Activated T-helper 1 cell treated with anti-CD3 and anti-CD28 coated beads, Interleukin-2, amount 50 U/mL, for 16 hours (primary cell): Measurements from ENCODE around the gene VWA8.

Source experiments
- DNase-seq, 2 donors: peaks; one replicate each; pipeline ENCODE4 v3.0.0-alpha.2; 2020; ENCODE audit warnings: low read depth in 1 of 2, low spot score in 1 of 2

The VWA8 gene

DNA sequence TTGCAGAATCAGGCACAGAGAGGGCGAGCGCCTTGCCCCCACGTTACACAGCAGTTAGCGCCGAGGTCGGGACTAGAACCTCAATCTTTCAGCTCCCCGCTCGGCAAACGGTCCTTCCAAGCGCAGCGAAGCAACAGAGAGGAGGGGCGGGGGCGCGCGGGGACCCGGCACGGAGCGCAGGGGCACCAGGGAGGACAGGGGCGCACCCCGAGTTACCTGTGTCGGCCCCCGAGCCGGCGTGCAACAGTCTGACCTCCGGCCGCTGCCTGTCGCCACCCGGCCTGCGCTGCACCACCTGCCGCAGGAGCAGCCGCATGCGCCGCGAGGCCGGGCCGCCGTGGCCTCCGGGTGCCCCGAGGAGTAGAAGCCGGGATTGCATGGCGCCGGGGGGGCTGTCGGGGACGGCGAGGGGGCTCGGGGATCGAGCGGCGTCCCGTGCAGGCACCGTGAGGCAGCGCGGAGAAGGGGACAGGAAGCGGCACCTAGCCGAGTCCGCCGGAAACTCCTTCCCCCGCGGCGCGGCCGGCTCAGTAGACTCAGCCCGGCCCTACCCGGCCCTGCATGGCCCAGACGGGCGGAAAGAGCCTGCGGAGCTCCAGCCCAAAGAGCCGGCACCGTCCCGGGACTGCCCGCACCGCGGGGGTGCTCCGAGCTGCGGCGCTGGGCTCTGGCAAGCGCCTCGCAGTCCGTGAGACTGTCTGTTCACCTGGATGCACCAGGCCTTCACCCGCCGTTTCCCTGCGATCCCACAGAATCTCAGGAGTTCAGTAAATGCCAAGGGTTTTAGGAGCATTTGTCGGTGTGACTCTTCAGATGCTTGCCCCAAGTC, at the start of gene VWA8:
VWA8 (minus strand) TSS at position 473 of the 829 bp plus-strand sequence; CDS start at position 379, 94 bp downstream.
- peak; percentile 70 to 79 for DNase-seq

DNA sequence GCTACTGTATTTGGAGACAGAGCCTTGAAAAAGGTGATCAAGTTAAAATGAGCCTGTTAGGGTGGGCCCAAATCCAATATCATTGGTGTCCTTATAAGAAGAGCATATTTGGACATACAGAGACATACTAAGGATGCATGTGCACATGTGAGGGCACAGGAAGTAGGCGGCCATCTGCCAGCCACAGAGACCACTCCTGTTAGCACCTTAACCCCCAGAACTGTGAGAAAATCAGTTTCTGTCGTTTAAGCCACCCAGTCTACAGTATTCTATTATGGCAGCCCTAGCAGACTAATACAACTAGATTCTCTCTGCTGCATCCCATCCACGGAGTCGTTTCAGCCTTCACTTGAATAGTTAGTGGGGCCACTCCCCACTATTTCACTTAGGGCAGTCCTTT, 48.1 kb upstream of the VWA8 start:
- DNase-seq = no peak

DNA sequence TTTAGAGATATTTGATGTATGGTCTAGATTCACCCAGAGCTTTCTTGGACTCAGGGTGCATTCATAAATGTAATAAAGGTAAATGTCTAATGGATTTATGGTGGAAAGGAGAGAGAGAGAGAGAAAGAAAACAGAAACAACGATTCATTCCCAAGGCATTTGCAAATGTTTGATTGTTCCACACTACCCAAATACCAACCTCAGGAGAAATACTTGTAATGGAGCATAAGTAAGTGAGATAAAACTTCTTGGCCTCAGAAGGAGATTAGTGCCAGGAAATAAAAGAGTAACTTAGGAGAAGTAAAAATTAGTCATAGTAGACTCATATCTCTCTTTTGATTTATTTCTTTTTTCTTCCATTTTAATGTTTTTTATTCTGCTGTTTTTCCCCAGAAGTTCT, 46.9 kb upstream of the VWA8 start:
- no peak for DNase-seq

DNA sequence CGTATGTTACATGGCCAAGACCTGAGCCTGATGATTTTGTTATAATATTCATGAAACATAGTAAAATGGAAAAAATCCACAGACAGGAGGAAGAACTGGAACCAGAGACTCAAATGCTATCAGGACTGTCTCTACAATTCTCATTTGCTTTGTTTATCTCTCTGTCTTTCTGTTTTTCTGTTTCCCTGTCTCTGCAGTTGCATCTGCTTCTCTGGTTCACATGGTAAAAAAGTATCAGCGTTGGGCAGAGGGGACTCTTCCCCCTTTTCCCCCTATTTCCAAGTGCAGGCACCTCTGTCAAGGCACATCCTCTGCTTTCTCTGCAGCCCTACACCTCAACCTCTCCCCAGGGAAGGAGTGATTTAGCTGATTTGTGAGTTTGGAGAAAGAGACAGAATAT, 41.2 kb upstream of the VWA8 start:
- no peak for DNase-seq

DNA sequence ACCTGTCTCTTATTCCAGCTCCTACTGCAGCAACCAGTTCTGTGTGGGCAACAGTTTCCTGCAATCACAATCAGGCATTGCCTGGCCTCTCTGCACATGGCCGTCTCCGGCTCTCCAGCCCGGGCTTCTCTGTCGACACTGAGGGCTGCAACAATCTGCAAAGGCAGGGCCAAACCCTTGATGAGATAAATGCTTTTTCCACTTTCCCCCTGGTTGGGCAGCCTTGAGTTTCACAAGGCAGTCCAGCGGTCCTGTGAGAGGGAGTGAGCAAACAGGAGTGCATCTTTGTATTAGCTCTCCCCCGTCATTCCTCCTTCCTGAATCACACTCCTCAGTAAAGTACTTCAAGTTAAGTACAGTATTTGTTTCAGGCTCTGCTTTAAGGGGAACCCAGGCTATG, 40.7 kb upstream of the VWA8 start:
- DNase-seq = no peak

DNA sequence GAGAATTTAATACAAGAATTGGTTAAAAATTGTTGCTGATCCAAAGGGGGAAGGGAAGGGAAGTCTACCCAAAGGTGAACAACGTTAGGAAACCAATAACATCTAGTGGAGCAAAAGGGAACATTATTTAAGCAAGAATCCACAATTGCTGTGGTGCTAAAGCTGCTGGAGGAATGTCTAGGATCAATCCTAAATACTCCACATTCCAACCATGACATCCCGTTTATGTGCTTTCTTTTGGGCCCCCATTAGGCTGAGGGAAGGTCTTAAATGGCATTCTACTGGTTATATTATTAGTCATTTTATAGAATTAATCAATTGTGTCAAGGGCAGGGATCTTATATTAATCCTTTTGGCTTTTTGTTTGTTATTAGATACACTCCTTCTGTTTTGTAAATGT, 39.9 kb upstream of the VWA8 start:
- no peak for DNase-seq

DNA sequence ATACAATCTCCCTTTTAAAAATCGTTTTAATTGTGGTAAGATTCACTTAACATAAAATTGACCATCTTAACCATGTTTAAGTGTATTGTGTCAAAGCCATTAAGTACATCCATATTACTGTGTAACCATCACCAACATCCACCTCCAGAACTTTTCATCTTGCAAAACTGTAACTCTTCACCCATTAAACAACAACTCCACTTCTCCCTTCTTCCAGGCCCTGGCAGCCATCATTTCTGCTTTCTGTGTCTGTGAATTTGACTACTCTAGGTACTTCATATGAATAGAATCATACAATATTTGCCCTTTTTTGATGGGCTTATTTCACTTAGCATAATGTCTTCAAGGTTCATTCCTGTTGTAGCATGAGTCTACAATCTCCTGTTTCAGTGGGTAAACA, 36.5 kb upstream of the VWA8 start:
- DNase-seq = no peak

DNA sequence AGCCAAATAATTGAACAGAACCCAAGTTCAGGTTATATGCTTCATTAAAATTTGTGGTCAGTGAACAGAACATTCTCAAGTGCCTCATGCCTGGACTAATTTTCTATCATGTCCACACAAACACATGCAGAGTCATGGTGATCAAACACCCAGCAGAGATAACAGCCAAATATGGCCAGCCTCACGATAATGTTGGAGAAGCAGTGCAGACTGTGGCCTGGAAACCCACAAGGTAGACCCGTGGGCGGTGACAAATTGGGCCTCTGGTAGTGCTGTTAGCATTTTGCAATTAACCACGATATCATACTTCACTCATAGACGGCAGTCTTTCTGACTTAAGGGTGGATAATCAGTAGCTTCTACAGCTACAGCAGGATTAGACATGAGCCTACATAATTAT, 35.0 kb upstream of the VWA8 start:
- DNase-seq = no peak

DNA sequence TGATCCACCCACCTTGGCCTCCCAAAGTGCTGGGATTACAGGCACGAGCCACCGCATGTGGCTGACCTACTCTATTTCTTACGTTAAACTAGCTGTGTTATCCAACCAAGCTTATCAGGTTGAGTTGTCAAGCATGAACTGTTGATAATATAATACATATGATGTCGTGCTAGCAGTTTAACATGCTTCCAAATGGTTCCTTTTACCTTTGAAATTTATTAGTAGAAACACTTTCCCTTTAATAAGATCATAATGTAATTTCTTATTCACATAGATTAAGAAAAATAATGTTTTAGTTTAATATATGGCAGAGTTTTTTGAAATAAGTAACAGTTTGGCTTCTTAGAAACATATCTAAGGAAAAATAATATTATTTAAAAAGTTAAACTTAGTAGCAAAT, 34.4 kb upstream of the VWA8 start:
- DNase-seq = no peak

DNA sequence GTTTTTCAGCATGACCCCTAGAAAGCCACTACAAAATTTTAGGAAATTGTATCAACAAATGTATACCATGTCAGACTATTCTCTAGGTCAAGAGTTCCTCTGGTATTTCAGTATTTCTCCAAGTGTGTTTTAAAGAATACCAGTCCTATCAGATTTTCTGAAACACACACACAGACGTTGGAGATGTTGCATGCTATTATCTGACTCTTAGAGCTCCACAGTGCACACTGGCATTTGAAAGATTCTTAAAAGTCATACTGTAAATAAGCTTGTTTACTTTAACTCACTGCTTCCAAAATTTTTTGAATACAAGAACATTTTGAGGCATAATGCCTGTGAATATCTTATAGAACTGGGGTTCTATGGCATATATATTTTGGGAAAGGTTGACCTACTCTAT, 33.8 kb upstream of the VWA8 start:
- no peak for DNase-seq

DNA sequence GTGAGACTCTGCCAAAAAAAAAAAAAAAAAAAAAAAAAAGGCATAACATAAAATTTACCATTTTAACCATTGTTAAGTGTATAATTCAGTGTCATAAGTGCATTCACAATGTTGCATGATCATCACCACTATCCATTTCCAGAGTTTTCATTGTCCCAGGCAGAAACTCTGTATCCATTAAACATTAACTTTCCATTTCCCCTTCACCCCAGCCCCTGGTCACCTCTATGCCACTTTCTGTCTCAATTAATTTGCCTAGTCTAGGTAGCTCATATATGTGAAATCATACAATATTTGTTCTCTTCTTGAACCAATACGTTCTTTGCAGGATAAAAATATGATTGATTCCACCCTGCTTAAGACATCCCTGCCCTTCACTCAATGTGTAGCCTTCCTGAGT, 31.0 kb upstream of the VWA8 start:
- DNase-seq = no peak

DNA sequence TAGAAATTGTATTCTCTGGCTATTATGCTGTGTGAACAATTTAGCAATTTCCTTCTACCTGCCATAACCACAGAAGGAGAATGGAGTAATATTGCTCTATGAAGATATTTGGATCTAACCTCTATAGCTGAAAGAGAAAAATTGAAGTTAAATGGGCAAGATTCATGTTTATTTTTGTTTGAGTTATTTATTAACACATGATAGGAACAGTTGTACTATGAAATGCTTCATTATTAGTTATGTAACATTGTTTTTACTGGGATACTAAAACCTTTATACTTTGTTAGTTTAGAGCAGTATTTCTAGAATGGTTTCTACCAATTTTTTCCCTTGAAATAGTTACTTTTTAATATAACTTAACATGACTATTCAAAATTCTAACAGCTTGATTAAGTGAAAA, 27.3 kb upstream of the VWA8 start:
- no peak for DNase-seq

DNA sequence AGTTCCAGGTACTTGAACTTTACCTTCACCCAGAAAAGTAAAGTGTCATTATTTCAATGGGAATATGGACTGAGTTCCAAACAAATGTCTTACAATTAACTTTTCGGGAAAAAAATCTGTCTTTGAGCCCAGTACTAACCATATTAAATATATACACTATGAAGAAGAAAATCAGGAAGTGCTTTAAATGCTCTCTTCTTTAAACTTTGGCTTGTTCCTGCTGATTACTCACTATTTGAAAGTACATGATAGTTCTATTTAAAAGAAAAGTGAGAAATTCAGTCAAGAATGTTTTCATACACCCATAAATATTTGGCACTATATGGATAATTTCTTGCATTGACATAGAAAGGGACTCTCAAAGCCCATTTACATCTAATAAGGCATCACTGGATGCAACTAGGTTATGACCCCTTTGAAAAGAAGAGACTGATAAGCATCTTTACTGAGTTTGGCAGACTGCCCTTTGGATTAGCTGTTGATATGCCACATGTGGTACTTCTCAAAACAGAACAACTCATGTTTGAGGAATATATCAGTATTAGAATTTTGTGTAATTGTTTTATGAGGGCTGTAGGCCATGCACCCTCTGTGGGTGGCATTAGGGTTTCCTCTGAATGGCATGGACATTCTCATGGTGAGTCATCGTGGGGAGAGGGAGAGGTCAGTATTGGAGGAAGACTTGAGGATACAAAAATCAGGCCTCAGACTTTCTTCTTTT, 25.0 kb upstream of the VWA8 start:
- DNase-seq = no peak

DNA sequence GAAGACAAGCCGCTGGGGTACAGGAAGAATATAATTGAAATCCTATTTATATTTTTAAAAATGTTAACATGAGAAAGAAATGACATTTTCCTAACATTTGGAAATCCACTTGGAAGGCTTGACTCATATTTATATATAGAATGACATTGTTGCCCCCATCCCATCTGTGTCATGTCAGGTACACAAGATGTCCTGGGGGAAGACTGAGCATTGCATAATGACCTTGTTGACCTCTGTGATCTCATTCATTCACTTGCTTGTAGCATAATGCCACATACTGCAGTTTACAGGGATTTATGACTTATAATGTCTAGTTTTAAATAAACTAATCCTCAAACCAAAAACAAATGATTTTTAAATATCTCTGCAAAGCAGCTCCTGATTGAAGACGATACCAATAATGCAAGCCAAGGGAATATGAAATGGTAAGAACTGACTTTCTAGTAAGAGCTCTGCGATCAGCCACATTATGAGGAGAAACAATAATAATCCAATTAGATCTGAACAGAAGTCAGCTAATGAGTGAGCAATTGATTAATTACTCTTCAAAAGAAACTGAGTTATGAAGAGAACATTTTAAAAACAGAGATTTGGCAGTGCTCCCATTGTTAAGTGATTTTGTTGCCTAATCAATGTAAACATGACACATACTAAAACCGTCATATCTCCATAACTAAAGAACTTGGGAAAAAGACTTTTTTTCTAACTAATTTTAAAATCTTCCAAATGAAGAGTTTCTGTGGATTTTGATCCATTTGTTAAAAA, 21.2 kb upstream of the VWA8 start:
- DNase-seq = no peak

DNA sequence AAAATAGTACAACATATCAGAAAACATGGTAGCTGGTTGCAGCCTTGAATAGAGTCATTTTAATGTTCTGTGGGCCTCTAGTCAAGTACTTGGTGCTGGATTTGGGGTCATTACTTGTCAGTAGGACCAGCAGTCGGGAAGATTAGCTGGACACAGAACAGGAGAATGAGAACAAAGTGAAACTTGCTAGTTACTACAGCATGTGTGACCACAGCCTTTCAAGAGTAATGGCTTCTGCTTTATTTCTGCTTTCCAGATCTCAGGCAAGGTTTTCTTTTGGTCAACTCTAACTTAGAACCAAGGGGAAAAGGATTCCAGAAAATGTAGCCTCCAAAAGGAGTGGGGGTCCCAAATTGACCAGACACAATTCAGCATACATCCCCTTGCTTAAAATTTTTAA, 17.1 kb upstream of the VWA8 start:
- DNase-seq = no peak

DNA sequence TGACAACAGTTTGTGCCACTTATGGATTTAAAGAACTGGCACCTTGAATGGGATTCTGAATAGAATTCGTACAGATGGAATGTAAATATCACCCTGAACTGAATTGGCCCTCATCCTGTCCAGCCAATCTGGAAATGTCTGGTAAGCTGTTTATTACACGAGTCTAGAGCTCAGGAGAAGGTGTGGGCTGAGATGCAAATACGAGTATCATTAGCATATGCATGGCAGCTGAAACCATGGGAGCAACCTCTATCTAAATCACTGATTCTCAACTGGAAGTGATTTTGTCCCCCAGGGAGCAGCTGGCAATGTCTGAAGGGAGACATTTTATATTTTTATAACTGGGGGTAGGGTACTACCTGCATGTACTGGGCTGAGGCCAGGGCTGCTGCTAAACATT, 15.6 kb upstream of the VWA8 start:
- DNase-seq = no peak

DNA sequence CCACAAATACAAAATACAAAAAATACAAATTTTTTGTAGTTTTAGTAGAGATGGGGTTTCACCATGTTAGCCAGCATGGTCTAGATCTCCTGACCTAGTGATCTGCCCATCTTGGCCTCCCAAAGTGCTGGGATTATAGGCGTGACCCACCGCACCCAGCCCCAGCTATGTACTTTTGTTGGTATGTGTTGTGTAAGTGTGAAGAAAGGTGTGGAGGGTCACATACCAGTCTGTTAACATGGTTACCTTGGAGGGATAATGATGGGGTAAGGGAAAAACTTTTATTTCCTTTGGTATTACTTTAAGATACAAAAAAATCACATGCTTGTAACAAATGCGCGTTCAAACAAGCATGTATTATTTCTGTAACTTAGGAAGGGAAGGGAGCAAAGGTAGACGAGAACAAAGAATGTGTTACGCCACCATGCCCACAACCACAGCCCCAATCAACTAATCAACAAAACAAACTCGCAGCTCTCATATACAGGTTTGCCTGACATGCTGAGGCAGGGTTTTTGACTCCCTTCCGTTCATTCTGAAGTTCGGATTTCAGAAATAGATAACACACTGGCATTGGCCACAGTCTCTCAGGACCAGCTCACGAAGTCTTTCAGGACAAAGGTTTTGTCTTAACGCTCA, 13.5 kb upstream of the VWA8 start:
- DNase-seq = no peak

DNA sequence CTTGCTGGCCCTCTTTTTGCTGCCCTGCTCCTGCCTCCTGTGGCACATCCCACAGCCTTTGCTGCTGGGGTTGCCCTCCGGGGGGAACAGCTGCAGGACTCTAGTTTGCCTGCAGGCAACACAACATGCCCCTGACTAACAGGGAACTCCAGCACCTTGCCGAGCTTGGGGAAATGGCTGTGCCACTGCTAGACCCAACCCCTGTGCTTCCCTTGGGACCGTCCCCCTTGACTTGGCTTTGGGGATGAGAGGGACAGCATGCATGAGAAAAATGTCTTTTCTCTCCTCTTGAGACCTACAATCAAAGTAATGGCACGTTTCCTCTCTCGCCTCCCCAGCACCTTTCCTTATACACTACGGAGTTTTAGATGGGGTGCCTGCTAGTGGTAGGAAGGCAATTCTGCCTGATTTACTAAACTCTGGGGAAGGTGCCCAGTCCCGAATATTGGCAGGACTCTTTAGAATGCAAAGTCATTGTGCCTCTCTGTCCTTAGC, 12.4 kb upstream of the VWA8 start:
- DNase-seq = no peak

DNA sequence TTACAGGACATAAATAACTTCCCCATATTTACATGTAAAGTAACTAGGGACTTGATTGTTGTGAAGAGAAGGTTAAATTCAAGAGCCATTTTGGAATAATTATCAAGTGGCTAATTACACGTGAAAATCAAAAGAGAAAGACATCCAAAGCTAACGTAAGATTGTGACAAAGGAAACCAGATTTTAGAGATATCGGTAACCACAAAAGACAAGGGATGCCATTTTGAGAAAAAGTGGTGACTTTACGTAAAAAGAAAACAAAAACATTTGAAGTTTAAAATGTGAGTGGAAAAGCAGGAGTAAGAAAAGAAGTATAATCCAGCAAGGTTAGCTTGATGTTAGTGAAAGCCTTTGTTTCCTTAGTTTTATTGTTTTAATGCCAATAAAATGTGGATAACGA, 10.9 kb upstream of the VWA8 start:
- no peak for DNase-seq

DNA sequence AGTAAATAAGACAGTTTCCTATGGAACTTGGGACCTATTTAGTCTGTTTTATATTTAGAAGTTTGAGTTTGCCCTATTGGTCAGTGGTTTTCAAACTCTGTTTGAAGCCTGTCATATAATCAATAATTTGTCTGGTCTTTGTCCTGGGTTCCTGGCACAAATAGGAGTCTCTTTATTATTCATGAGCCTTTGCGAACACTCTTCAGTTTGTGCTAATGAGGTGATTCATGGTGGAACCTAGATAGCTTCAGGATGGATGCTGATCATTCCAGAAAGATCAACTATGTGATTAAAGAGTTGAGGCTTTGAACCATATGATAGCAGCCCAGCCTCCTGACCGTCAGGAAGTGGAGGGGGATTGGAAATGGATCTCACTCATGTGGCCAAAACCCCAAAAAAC, 10.0 kb upstream of the VWA8 start:
- DNase-seq = no peak

DNA sequence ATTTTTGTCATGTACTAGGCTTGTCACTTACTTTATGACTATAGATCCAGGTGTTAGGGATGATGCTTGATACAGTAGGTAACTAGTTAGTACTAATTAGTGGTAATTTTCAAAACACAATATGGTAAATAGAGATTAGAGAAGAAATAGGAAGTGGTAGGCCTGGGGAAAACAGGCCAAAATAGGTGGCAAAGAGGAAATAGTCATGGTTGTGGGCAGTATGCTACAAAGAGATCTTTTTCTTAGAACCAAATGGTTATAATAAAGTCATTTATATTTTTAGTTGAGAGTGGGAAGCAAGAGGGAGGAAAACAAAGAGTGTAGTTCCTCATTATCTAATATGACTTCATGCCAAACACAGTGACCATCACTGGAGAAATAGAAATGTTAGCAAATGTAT, 9.1 kb upstream of the VWA8 start:
- no peak for DNase-seq
